GM18505 (cell line): ENCODE measurements around the gene INHA.

Experiments
- ATAC-seq: cut with Tn5 transposase; IDR thresholded peaks from one replicate; pipeline ENCODE4 v1.9.1; 2021; ENCODE audit not compliant: unreplicated experiment
- POLR2A ChIP-seq: IDR thresholded peaks from 4 replicates; pipeline ENCODE4 v1.6.1; 2011; ENCODE audit warnings: borderline replicate concordance; ENCODE audit not compliant: insufficient read depth, insufficient read length; ENCODE audit errors: extremely low read depth

Gene INHA

GRCh38 chr2:219537657-219538488 lies 34.2 kb upstream of the INHA start:
- no peak for ATAC-seq
- no peak for TF ChIP-seq POLR2A

GRCh38 chr2:219538504-219538951 lies 33.6 kb upstream of the INHA start:
- no peak for ATAC-seq
- no peak for TF ChIP-seq POLR2A

DNA sequence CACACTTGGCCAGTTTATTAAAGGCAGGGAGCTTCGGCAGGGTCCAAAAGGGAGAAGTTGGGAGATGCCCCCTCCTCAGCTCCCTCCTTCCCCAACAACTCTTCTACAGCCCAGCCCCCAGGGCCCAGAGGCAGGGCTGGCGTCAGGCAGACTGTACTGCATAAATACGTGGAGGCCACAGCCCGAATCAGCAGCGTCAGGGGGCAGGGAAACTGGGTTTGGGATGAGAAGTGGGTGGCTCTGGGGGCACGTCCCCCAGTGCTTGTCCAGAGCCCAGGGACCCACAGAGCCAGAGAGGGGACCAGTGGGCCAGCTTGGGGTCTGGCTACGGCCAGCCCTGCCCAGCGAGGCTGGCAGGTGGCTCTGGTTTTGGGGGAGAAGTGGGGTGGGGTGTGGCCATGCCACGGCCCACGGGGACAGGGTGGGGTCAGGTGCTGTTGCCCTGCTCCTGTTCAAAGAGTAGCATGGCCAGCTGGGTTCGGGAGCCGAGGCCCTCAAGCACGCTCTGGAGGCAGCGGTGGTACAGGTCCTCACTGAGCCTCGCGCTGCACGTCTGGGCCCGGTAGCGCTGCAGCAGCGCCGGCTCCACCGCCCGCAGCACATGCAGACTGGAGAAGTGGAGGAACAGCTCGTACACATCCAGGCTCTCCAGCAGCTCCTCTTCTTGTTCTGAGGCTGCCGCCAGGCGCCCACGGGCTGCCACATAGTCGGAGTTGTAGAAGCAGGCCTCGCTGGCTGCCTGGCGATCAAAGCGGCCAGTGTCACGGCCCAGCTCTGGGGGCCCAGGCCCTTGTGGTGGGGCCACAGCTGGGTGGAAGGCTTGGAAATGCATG lies 32.9 kb upstream of the INHA start:
- TF ChIP-seq POLR2A: no peak
- no peak for ATAC-seq

- ATAC-seq: no peak
- TF ChIP-seq POLR2A: no peak
Measured at GRCh38 chr2:219539926-219540678, 32.0 kb upstream of the INHA start.

DNA sequence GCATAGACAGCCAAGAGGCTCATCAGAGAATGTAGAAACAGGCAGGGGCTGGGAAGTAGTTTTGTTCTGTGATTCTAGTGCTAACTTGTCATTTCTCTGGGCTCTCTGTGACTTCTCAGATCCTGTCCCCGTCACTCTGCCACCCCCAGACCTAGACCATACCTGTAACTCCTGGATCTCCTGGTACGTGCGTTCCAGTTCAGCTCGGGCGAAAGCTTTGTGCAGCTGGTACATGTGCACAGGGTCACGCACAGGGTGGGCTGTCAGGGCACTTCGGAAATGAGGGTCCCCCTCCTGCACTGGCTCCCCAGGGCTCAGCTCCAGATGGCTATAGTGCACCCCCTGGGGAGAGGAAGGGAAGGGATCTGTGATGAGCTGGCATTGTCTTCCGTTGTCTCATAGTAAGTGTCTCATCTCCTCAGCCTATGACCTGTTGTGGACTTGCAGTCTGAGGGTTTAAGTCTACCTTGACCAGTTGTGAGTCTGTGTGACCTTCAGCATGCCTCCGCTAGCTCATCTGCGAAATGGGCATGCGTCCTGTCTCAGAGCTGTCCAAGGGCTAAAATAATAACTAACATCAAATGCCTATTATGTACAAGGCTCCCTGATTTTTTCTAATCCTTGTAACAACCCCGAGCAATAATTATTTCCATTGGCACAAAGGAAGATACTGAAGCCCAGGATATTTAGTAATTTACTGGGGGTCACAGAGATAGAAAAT lies 31.2 kb upstream of the INHA start:
- no peak for TF ChIP-seq POLR2A
- ATAC-seq: no peak

DNA sequence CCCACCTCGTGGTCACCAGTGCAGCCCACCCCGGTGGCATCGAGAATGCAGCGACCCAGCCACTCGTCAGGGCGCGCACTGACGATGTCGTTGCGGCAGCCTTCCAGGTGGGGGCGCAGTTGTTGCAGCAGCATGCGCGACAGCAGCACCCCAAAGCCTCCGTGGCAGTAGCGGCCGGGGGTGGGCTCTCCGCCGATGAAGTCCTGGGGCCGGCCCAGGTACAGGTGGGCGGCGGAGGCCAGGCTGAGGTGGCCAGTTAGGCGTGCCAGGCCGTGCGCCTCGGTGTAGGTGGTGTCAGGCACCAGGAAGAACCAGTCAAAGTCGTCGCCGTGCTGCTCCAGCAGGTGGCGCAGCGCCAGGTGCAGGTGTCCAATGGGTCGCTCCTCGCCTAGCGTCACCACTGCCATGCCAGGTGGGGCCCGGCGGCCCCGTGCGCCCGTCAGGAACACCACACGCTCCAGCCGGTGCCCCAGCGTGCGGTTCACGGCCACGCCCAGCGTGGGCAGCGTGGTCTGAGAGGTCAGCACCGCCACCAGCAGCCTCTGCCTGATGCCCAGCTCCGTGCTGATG lies 30.4 kb upstream of the INHA start:
- no peak for TF ChIP-seq POLR2A
- peak; percentile 63 for ATAC-seq

DNA sequence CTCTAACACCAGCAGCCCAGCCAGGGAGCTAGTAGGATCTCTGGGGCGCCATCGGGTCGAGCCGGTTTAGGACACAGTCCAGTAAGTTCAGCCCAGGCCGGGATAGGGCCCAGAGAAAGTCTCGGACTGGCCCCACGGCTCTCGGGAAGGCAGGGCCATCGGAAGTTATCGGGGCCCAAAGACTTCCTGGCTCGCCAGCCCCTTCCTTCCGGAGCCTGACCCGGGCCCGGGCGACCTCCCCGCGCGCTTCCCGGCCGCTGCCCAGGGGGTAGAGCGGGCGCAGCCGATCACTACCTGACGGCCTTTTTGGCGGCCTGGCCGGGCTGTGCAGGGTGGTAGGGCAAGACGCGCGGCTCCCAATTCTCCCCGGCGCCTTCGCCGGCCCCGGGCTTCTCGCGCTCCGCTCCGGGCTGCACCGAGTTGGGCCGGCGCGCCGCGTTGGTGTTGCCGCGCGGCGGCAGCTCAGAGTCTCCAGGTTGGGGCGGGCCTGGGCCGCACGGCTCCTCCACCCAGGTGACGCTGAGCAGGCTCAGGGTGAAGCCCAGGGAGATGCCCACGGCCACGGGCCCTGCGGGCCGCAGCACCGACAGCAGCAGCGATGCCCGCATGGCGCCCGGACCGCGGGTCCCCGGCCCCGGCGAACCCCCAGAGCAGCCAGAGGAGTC lies 29.0 kb upstream of the INHA start:
- peak; percentile 36 for ATAC-seq
- no peak for TF ChIP-seq POLR2A

DNA sequence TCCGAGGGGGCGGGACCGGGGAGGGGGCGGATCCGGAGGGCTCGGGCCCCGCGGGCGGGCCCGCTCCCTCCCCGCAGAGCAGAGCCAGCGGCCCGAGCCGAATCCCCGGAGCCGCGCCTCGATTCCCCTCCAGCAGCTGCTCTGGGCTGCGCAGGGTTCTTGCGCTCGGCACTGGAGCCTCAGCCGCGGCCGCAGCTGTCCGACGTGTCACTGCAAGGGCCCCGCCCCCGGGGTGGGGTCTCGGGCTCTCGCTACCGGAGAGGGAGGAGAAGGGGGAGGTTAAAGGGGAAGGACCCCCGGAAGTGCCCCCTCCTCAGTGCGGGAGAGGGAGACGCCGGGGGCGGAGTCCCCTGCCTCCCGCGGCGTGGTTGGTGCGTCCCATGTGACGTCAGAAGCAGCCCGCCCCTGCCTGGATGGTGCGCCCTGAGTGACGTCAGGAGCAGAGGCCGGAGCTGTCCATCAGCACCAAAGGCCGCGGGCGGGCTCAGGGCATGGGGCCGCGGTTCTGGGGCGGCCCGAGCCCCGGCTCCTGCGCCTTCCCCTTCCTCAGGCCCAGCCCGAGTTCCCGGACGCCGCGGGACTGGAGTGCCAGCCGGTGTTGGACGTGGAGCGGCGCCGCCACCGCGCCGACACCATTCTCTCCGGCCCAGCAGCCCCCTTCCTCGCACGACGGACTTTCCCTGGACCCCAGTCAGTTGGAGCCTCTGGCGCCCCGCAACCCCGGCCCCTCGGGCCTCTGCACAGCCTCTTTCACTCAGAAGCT lies 28.3 kb upstream of the INHA start, which contains the start of the genes CHPF and TMEM198:
CHPF (minus strand) TSS at position 214 of the 763 bp plus-strand sequence. CDS start 271 bp downstream, outside the sequence.
TMEM198 (plus strand) TSS at position 433 of the 763 bp plus-strand sequence. CDS start 700 bp downstream, outside the sequence.
- ATAC-seq: peak; percentile 67

GRCh38 chr2:219544567-219544966 lies 27.5 kb upstream of the INHA start:
- no peak for ATAC-seq
- TF ChIP-seq POLR2A: no peak

More for the DNA sequence above, 28.3 kb upstream of the INHA start, which contains the start of the genes CHPF and TMEM198:
- peak; percentile 38 for TF ChIP-seq POLR2A

DNA sequence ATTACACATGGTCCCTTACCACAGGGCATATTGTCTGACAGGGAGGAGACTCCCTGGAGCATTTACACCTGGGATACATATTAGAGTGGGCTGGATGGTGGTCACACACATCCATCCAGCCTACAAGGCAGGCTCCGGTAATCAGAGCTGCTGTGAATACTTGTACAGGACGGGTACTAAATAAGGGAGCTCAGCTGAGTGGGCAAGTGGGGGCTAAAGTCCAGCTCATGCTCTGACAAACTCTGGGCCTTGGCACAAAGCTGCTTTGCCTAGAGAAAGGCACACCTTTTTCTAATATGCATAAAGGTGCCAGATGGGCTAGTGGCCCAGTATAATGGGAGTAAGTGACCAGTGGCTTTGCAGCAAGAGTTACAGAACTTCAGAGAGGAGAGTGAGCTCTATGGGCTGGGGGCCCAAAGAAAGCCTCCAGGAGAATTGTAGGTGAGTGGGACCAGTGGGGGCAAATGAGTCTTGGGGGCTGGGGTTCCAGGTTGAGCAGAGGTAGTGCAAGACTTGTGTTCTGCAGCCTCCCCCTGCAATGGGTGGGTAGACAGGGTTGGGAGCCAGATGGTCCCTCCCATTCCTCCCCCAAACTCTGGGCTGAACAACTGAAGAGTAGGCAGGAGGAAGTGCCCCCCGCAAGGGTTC lies 26.7 kb upstream of the INHA start:
- no peak for ATAC-seq
- TF ChIP-seq POLR2A: no peak
